ENCODE results near the gene PHF2.

DNA sequence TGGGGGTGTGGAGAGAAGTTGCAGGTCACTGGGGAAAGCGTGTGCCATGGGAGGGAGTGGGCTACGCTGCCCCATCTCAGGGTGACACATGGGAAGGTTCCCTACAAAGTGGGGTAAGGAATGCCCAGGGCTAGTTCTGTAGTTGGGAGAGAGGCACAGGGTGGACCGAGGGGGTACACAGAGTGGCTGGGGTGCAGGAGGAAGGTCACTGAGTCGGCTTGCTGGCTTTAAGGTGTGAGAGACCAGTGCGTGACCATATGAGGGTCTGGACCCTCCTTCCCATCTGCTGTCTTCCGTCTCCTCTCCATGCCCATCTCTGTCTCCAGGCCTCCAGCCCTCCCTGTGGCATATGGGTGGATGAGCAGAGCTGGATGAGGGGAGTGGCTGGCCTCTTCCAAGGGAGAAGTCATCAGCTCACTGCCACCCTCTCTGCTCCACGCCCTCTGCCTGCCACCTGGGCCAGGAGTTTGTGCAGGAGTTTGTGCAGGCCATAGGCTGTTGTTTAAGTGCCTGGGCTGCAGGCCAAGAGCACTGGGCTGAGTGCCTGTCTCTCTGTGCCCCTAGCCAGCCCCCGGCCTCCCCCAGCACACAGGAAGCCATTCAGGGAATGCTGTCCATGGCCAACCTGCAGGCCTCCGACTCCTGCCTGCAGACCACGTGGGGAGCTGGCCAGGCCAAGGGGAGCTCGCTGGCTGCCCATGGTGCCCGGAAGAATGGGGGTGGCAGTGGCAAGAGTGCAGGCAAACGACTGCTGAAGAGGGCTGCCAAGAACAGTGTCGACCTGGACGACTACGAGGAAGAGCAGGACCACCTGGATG lies 96.8 kb downstream of the PHF2 start:
- TF ChIP-seq CTCF (IDR thresholded peaks at IDR 0.05) (no peak), POLR2A (IDR thresholded peaks at IDR 0.05) (no peak)
